ENCODE data around the gene BUD13. TPM values are rescaled to one million over a fixed set of nuclear protein-coding genes. Genes with fewer than 3 reads are reported as not detected.

The BUD13 gene, protein sequence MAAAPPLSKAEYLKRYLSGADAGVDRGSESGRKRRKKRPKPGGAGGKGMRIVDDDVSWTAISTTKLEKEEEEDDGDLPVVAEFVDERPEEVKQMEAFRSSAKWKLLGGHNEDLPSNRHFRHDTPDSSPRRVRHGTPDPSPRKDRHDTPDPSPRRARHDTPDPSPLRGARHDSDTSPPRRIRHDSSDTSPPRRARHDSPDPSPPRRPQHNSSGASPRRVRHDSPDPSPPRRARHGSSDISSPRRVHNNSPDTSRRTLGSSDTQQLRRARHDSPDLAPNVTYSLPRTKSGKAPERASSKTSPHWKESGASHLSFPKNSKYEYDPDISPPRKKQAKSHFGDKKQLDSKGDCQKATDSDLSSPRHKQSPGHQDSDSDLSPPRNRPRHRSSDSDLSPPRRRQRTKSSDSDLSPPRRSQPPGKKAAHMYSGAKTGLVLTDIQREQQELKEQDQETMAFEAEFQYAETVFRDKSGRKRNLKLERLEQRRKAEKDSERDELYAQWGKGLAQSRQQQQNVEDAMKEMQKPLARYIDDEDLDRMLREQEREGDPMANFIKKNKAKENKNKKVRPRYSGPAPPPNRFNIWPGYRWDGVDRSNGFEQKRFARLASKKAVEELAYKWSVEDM
- 25.9 and 31.9 TPM in 2 replicates for total RNA-seq (2016; rRNA removed; fragmentation: Illumina TruSeq; extraction: Trizol)
- 9.8 and 11.4 TPM in 2 replicates for total RNA-seq (2016; cell fraction: cytosol; rRNA removed; fragmentation: Illumina TruSeq; extraction: Trizol; ENCODE audit: low read depth)
- 26.1 and 34.7 TPM in 2 replicates for total RNA-seq (2016; cell fraction: insoluble cytoplasmic fraction; rRNA removed; fragmentation: Illumina TruSeq; extraction: Trizol)
- 13.7 and 16.8 TPM in 2 replicates for total RNA-seq (2016; cell fraction: membrane; rRNA removed; fragmentation: Illumina TruSeq; extraction: Trizol)
- 15.5 and 16.7 TPM in 2 replicates for total RNA-seq (2016; cell fraction: nucleus; rRNA removed; fragmentation: Illumina TruSeq; extraction: Trizol)
- polyA plus RNA-seq (2011; rRNA removed): 13.3 and 13.6 TPM in 2 replicates
- polyA plus RNA-seq (2011; cell fraction: cytosol; rRNA removed): 12.0 and 12.9 TPM in 2 replicates
- 13.7 and 14.5 TPM in 2 replicates for polyA plus RNA-seq (2011; cell fraction: nucleus; rRNA removed)
- 8.9 and 13.2 TPM in 2 replicates for polyA plus RNA-seq (2012)
- 2.2 and 2.6 TPM in 2 replicates for polyA plus RNA-seq (2016; cell fraction: cytosol; fragmentation: Illumina TruSeq; extraction: Trizol; ENCODE audit: low read depth)
- polyA plus RNA-seq (2016; cell fraction: insoluble cytoplasmic fraction; fragmentation: Illumina TruSeq; extraction: Trizol; ENCODE audit: low read depth): 28.6 and 34.0 TPM in 2 replicates
- 5.5 and 6.3 TPM in 2 replicates for polyA plus RNA-seq (2016; cell fraction: membrane; fragmentation: Illumina TruSeq; extraction: Trizol; ENCODE audit: low read depth)
- 25.0 and 27.1 TPM in 2 replicates for polyA plus RNA-seq (2016; cell fraction: nucleus; fragmentation: Illumina TruSeq; extraction: Trizol; ENCODE audit: insufficient read depth, low read depth)
- 14.1 and 21.2 TPM in 2 replicates for polyA minus RNA-seq (2011; rRNA and poly(A)+ RNA removed; ENCODE audit: low replicate concordance)
- 8.4 and 8.5 TPM in 2 replicates for polyA minus RNA-seq (2011; cell fraction: cytosol; rRNA and poly(A)+ RNA removed)
- polyA minus RNA-seq (2011; cell fraction: nucleus; rRNA and poly(A)+ RNA removed): 12.2 and 14.8 TPM in 2 replicates
- percentile 80 among the genes with signal in this experiment for Bru-seq, nascent RNA
- BruChase-seq, experiment 1, labeled RNA remaining after a 6-hour chase: percentile 74 among the genes with signal in this experiment
- BruChase-seq, experiment 2, labeled RNA remaining after a 2-hour chase: percentile 76 among the genes with signal in this experiment
- long read RNA-seq, experiment 1, transcript BUD13-201 (10 exons, 2,196 nt): major isoform, 10 of 12 reads
- long read RNA-seq, experiment 1, partial matches to known transcripts: 1 of 12 reads
- long read RNA-seq, experiment 1, other reads (novel, unspliced or antisense): 1 of 12 reads
- long read RNA-seq, experiment 2, transcript BUD13-201 (10 exons, 2,196 nt): major isoform, 12 of 19 reads
- long read RNA-seq, experiment 2, partial matches to known transcripts: 4 of 19 reads
- long read RNA-seq, experiment 2, other reads (novel, unspliced or antisense): 3 of 19 reads

DNA sequence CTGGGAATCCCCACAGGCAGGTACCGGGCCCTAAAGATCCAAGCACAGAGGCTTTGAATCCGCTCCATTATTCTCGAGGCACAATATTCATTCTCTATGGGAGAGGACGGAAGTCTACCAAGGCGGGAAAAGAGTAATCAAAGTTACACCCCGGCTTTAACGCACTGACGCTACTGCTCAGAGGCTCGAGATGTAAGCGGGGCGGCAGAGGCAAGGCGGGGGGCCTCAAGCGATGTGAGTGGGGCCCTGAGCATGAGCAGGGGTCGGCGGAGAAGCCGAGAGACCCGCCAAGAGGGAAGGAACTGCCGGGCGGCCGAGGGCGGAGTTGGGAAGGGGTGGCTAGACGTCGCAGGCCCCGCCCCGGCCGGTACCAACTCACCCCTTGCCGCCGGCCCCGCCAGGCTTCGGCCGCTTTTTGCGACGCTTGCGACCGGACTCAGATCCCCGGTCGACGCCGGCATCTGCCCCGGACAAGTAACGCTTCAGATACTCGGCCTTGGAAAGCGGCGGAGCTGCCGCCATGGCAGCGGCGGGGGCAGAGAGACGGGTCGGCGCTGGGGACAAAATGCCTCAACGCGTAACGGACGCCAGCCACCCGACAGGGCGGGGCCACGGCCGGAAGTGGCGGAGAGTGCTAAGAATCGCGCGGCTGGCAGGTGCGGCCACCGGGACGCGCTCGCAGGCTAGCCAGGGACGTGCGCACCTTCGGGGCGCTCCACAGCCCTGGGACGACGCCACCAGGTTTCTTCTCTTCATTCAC is at the start of gene BUD13:
Gene BUD13, minus strand, starts transcription at position 545 of the 760 bp plus-strand sequence. Its CDS starts 23 bp downstream, at position 522.
- TSS peak; percentile 65 for BruUV-seq (replicated peaks)
- intact Hi-C loops (cut with micrococcal nuclease; ENCODE audit: unreplicated experiment): no loop called here
- peak; percentile 55; the same call in 1 of the 2 replicates for TF ChIP-seq HNF1B (CRISPR knock-in tag; IDR thresholded peaks at IDR 0.05)
- peak; percentile 42 for TF ChIP-seq BCL6 (CRISPR knock-in tag; IDR thresholded peaks at IDR 0.05)
- TF ChIP-seq POLR2AphosphoS5 (IDR thresholded peaks at IDR 0.05; ENCODE audit: low read depth, low read length): peak; percentile 78
- no peak for TF ChIP-seq MATR3 (CRISPR knock-in tag; IDR thresholded peaks at IDR 0.05)
- peak; percentile 94 for TF ChIP-seq ZNF33A (CRISPR knock-in tag; IDR thresholded peaks at IDR 0.05; ENCODE audit: borderline replicate concordance)
- no peak for TF ChIP-seq ZBTB1 (CRISPR knock-in tag; IDR thresholded peaks at IDR 0.05; ENCODE audit: borderline replicate concordance)
- 0 out of 2 replicates have a peak, but pooled peaks have one; percentile 62 for TF ChIP-seq DNMT1 (CRISPR knock-in tag; IDR thresholded peaks at IDR 0.05)
- no peak; the same call in 1 of the 2 replicates for TF ChIP-seq E2F5 (CRISPR knock-in tag; conservative IDR thresholded peaks at IDR 0.05)
- TF ChIP-seq, protein P1, sequence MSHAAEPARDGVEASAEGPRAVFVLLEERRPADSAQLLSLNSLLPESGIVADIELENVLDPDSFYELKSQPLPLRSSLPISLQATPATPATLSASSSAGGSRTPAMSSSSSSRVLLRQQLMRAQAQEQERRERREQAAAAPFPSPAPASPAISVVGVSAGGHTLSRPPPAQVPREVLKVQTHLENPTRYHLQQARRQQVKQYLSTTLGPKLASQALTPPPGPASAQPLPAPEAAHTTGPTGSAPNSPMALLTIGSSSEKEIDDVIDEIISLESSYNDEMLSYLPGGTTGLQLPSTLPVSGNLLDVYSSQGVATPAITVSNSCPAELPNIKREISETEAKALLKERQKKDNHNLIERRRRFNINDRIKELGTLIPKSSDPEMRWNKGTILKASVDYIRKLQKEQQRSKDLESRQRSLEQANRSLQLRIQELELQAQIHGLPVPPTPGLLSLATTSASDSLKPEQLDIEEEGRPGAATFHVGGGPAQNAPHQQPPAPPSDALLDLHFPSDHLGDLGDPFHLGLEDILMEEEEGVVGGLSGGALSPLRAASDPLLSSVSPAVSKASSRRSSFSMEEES (CRISPR knock-in tag; IDR thresholded peaks at IDR 0.05): peak; percentile 75; the same call in 1 of the 2 replicates
- TF ChIP-seq AHR (CRISPR knock-in tag; IDR thresholded peaks at IDR 0.05): peak; percentile 54; the same call in 1 of the 2 replicates
- peak; percentile 69 for TF ChIP-seq AGO1 (IDR thresholded peaks at IDR 0.05; ENCODE audit: low read depth, low read length, poor library complexity, severe bottlenecking)

More for the DNA sequence above, at the start of gene BUD13:
- POLR2A ChIA-PET: interaction anchor here (0.9 to 8.4 kb wide), 11 partner anchors 16 to 406 kb away, joined by 3 to 78 read pairs (median 5); partner anchors contain the start of genes APOA1, APOA5, APOC3 and PAFAH1B2
- peaks cover 7 to 13% of the 10 kb centered on the region in 2 experiments for H3K36me3 ChIP-seq (replicated peaks in 1 of 2; ENCODE audit: control insufficient read depth in 1 of 2, insufficient read depth in 2 of 2, low read length in 2 of 2)
- H3K79me2 ChIP-seq (ENCODE audit: insufficient read depth, low read length): peaks cover 29% of the 10 kb centered on the region
- H3K27ac ChIP-seq (ENCODE audit: extremely low read length, insufficient read depth, low read length): peak within 1 kb of the TSS; percentile 75
- in situ Hi-C loops (cut with HindIII; ENCODE audit: extremely low pct_ligation_motif_present, low pct_unique_long_range_greater_than_20kb): no loop called here
- peaks cover 42% of the 10 kb centered on the region for H3K4me1 ChIP-seq (ENCODE audit: insufficient read depth, low read length)
- DNase-seq (ENCODE audit: low spot score): peak; percentile 78
- no peak for FAIRE-seq
- H3K27me3 ChIP-seq (ENCODE audit: control insufficient read depth in 1 of 2, insufficient read depth in 2 of 2, low read length in 2 of 2): no peaks in the 10 kb centered on the region
- peak within 1 kb of the TSS; percentile 97 for H3K4me2 ChIP-seq (ENCODE audit: low read depth, low read length)
- H4K20me1 ChIP-seq (ENCODE audit: insufficient read depth, low read length): no peaks in the 10 kb centered on the region; the same call in 1 of the 2 replicates
- peak within 1 kb of the TSS; percentile 76 for H2AFZ ChIP-seq (ENCODE audit: low read length)
- peak within 1 kb of the TSS; percentile 89 to 98 (median 92) for H3K4me3 ChIP-seq (replicated peaks in 1 of 3; ENCODE audit: insufficient read depth in 1 of 3, low read depth in 2 of 3, low read length in 3 of 3)
- H3K9me3 ChIP-seq (ENCODE audit: low read length): no peaks in the 10 kb centered on the region
- peak; percentile 95 for ATAC-seq
- under 1% methylated on average over 27 of the region's 73 CpGs for WGBS (ENCODE audit: low lambda C conversion rate)
- CTCF ChIA-PET (ENCODE audit: low intra/inter-chr PET ratio, low total read pairs): no interaction called here
- H3K9ac ChIP-seq (ENCODE audit: insufficient read depth, low read depth, low read length): peak within 1 kb of the TSS; percentile 84

All from HepG2 (cell line).